HG02678 (cell line): Measurements from ENCODE around the gene EEA1.
"Not testable (repeated sequence)": the region's sequence is repeated elsewhere in the genome, so short reads cannot be mapped to it uniquely, and the experiment has no call there.

ENCODE experiments used
- ATAC-seq: cut with Tn5 transposase; IDR thresholded peaks from one replicate; pipeline ENCODE4 v1.9.1; 2021; ENCODE audit warnings: mild to moderate bottlenecking, moderate library complexity; ENCODE audit not compliant: unreplicated experiment

Gene EEA1

DNA sequence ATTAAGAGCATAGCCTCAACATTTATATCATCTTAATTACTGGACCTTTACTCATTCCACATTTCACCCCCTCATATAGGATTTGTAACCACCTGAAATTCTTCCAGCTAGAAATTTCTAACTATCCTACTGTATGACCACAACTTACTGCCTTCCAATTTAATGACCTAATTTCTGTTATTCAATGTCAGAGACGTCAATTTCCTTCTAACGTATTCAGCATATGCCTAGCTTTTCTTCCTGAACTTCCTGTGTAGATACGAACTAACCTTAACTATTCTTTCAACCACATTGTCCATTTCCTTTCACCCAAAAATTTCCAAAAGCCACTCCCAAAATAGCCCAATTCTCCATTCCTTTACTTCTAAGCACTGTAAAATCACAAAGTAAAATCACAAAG lies 108.0 kb downstream of the EEA1 start:
- no peak for ATAC-seq

DNA sequence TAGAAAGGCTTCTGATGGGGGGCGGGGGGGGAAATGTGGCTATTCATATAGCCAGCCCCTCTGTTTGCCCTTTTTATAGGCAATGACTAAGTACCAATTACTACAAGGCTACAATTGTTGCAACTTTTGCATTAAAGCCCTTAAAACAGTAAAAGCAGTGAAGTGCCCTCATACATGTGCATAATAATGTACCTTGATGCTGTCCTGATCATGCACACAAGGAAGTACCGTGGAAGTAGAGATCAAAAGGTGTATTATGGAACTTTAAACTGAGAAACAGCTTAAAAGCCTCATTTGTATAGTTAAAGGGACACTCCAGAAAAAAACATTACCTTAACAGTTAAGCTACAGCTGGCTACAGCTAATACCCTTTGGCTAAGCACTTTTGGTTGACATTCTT lies 114.5 kb downstream of the EEA1 start:
- no peak for ATAC-seq

DNA sequence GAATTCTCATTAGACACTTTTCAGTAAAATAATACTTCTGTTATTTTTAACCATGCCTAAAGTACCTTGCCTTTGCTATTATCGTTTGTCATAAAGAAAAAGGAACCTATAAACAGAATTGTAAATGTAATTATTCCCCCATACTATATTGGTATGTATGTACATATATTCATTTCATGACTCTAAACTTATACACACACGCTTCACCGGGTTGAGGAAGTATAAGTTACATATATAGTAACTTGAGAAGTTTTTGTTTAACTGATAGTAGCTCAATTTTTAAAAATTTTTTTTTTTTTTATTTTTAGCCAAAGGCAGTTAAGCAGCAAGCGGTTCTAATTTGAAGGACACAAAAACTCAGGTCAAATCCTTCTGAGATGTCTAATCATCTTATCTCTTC lies 118.7 kb downstream of the EEA1 start:
- ATAC-seq: peak; percentile 96

DNA sequence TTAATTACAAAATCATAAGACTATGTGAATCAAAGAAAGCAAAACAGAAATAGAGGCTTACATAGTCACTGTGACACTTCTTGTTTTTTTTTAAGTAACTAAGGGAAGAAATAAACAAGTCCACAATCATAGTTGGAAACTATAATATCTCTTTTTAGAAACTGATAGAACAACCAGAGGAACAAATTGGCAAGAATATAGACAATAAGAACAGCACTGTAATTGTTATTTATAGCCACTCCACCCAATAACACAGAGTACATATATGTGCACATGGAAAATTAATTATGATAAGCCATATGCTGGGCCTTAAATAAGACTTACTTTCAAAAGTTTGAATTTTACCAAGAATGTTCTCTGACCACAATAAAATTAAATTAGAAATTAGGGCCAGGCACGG lies 125.2 kb downstream of the EEA1 start:
- ATAC-seq: no peak

DNA sequence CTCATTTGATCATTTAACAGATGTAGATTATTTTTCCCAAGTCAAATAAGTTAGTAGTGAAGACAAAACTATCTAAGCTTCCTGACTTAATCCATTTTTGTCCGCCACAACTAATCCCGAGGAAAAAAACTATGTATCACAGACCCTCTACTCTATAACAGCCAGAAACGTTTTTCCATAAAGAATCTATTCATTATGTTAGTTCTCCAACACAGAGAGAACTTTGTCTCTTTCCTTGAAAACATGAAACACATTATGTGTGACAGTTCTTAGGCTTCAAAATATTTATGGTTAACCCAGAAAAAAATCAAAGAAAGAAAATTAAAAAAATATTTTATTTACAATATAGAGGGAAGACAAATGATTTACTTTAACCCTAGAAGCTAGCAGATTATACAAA lies 126.2 kb downstream of the EEA1 start:
- ATAC-seq: no peak

DNA sequence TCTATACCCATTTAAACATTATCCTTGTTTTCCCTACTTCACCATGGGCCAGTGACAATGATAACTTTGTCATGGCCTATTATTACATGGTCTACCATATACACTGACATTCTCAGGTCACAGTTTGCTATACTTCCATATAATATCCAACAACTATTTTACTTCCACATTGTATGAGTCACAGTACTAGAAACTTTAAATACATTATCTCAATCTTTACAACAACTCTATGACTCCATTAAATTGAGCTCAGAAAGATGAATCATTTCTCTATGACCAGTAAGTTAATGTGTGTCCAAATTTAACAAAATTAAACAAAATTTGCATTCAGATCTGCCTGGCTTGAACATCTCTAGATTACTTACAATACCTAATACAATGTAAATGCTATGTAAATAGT lies 132.4 kb downstream of the EEA1 start:
- no peak for ATAC-seq

DNA sequence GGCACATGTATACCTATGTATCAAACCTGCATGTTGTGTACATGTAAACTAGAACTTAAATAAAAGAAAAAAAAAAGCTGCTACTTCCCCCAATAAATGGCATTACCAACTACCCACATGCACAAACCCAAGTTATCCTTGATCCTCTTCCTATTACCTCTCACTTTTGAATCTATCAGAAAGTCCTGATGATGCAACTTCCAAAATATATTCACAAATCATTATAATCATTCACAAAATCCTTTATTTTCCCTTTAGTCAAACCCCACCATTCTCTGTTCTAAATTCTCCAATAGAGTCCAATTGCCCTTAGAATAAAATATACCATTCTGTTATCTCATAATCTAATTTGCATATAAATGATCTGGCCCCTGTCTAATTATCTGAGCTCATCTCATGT lies 134.3 kb downstream of the EEA1 start:
- no peak for ATAC-seq

DNA sequence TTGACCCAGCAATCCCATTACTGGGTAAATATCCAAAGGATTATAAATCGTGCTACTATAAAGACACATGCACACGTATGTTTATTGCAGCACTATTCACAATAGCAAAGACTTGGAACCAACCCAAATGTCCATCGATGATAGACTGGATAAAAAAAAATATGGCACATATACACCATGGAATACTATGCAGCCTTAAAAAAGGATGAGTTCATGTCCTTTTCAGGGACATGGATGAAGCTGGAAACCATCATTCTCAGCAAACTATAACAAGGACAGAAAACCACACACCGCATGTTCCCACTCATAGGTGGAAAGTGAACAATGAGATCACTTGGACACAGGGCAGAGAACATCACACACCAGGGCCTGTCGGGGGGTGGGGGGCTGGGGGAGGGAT lies 134.7 kb downstream of the EEA1 start:
- not testable (repeated sequence) for ATAC-seq

DNA sequence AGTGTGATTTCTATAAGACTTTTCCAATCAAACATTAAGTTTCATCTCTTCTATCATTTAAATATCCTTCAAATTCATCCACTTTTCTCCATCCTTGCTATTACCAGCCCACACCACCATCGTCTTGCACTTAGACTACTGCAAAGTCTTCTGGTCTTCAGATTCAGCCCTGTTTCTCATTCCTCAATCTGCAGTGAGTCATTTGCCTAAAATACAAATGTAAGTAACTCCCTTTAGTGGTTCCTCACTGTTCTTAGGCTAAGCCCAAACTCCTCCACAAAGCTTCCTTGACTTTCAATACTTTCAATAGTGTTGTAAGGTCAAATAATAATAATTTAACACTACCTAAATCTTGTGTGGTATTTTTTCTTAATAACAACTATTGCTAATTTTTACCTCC lies 143.1 kb downstream of the EEA1 start:
- no peak for ATAC-seq

DNA sequence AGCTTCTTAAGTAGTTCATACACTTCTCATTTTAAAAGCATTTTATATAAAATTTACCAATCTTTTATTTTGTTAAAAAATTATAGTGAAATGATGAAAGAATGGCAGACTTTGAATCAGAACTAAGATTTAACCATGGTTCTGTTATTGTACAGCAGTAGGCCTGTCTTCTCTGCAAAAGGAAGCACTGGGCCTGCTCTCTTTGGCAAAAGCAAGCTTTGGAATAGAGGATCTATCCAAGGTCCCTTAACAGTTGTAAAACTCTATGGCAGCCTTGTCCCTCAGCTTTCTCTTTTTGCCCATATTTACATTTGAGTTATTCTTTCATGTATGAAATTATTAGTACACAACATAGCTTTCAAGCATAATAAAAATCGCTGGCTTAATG lies 143.5 kb downstream of the EEA1 start:
- no peak for ATAC-seq

DNA sequence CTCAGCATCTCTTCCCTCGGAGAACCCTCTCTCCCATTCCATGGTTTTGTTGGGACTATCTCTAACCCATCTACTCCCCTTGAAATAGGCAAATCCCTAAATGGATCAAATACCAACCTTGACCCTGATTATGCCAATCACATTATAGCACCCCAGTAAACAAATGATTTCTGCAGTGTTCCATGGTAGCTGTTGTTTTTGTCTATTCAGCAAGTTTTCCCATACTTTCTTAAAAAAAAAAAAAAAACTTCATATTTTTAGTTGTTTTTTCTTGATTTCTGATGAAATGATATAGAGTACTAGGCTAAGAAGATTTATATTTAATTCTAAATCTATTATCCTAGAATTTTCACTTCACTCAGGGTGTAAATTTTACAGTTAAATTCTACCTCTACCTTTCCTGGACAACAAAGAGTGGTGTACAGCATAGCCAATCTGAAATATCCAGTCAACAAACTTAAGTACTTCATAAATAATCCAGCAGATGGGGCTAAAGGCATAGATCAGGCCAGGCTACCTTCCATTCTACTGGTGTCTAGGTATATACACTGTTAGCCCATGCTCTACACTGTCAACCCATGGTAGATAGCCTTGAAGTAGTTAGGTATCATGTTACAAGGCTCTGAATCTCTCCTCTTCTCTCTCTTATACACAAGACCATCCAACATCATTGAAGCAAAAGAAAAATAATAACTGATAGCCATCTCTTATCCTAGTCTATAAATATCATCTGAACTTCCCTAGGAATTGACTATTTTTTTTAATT lies 144.1 kb downstream of the EEA1 start:
- ATAC-seq: peak; percentile 98

DNA sequence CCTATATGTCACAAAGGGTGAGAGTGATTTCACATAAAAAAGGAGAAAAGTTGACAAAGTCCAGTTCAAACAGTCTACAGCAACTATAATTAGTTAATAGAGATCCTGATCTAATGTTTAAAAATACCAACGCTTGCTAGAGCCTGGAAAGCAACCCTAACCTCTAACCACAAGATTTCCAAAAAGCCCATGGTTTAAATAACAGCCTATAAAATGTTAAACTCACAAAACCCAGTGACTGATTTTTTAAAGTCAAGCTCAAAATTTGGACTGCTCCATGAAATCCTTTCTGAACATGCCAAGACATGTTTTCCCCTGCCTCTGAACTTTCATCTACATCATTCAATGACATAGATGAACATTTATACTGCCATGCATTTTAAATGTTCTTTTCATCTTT lies 144.7 kb downstream of the EEA1 start:
- ATAC-seq: no peak

DNA sequence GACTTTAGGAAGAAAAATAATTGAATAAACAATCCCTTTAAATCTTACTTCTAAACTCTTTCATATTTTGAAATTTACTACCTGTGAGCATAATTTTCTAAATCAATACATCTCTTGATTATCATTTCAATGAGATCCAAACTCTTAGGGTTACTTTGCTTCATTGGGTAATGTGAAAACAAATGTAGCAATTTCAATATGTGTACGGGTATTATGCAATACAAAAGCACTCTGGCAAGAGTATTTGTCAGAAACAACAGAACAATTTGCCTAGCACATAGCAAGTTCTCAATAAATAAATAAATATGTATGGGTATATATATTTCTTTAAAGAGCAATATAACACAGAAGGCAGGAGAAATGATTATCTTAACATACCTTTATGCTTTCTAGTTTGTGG lies 149.2 kb downstream of the EEA1 start:
- no peak for ATAC-seq

DNA sequence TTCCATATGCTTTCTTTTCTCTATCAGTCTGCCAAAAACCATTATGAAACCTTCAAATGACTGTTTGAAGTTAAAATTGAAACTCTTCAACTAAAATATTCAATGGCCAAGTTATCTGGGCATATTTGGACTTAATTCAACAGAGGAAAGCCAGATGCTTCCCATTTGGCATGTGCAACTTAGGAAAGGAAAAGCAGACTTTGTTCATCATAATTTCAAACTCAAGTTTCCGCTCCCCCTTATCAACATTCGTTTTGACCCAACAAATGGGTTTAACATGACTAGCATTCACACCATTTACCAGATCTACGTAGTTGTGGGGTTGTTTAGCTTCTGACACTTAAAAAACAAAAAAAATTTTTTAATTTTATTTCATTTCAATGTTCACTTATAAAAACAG lies 150.6 kb downstream of the EEA1 start:
- no peak for ATAC-seq

DNA sequence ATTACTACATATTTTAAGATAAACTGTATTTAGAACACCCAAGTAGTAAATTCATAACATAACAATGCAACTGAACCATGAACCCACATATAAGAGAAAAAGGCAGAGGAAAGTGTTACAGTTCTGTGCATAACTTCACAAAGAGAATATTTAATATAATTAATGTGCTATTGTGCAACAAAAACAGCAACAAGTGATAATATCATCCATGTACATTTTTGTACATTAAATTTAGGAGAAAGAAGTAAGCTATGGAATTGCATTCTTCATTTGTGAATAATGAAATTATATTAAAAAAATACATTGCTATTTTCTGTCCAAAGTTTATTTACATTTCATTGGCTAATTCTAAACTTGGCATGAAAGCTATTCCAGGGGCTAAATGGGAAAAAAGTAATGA lies 153.7 kb downstream of the EEA1 start:
- ATAC-seq: no peak

DNA sequence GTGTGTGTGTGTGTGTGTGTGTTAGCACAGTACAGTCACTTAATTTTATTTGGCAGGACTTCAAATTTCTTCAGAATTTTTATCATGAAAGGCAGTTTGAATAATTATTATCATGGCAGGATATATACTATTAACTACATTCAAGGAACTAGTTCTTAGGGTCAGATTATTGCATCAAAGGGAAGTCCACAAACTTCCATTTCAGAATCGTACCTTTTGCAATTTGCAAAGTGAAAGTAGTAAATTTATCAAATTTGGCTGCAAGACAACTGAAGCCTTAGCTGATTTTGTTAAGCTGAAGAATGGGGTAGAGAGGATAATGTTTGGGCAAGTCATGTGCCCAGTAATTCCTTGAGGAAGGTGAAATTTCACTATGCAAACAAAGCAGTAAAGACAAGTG lies 158.1 kb downstream of the EEA1 start:
- no peak for ATAC-seq

DNA sequence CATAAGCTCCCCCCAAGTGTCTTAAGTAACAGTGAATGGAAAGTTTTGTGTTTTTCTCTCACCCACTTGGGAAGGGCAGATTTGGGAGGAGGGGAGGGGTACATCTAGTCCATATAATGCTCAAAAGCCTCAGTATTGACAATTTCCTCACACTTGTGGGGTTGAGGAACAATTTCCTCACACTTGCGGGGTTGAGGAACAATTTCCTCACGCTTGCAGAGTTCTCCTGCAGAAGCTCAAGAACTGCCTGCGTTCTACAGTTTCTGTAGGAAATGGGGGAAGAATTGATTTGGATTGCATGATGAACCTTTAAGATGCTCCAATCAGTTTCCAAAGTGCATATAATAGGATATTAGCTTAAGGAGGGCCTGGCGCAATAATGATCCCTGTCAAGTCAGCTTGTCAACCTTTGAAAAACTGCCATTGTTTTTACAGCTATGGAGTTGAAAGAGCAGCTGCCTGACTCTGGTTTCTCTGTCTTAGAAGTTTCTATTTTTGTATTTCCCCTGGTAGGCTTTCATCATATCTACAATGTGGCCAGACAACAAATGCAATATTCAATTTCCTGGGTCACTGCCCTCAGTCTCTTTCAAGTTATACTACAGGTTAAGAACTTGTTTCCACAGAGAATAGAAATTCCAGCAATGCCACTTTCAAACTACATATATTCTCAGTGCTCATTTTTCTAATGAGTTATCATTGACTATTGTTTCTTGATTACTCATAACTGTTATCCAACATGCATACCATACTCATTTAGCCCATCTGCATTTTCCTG lies 159.8 kb downstream of the EEA1 start:
- peak; percentile 88 for ATAC-seq

DNA sequence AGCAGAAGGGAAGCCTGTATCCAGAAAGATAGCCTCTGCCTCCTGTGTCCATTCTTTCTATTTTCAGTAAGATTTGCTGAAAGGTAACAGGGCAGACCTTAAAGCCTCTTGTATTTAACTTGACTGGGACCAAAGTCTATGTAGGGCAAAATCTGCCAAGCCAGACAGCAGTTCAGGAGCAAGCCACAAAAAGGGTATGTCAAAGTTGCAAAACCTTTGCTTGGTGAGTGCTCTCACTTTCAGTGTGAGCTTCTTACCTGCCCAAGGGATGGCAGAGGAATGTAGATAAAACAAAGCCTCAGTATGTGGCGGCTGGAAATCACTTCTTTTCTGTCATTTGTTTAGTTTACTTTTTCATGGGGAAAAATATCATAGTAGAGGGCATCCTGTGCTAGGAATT lies 163.2 kb downstream of the EEA1 start:
- ATAC-seq: no peak

DNA sequence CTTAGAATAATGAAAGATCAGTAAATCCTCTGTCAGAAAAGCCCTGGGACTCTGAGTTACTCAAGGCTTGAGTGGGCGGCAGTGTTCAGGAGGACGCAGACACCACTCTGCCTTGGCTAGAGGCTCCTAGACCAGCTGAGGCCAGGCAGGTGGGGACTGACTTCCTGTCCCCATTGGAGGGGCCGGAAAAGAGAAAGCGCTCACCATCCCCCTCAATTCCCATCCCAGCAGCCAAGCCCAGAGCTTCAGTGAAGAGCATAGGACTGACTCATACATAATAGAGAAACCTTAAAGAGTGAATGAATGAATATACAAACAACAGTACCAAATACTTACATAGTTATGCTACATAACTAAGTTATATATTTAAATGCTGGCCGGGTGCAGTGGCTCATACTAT lies 164.3 kb downstream of the EEA1 start:
- ATAC-seq: no peak

DNA sequence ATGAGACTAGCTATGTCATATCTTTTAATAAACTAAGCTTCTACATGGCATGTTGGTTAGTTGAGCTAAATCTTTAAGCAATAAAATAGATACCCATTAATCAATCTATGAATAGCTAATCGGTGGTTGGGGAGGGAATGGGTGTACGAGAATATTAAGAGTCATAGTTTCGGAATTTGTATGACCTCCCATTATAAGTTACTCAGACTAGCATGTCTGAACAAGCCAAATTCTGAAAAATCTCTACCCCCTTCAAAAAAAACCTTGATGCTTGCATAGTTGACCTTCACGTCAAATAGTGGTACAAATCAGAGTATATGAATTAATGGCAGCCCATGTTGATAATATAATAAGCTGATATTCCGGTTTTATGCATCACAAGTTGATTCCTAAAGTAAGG lies 166.3 kb downstream of the EEA1 start:
- ATAC-seq: no peak

DNA sequence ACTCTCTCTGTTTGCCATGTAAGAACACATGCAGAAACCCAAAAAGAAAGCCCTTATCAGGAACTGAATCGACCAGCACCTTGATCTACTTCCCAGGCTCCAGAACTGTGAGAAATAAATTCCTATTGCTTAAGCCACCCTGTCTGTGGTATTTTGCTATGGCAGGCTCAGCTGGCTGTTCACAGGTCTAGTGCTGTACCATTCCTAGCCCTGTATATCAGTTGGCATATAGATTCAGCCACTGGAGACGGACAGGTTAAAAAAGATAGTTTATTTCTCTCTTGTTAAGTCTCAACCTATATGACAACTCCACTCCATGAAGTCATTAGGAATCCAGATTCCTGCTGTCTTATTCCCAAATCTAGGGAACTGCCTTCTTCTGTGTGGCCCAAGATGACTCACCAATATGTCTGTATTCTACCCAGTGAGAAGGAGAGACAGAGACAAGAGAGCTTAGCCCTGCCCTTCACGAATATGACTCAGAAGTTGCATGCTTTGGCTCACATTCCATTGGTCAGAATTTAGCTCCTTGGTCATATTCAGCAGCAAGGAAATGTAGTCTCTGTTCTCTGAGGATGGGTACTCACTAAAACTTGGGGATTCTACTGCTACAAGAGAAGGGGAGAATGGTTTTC lies 169.3 kb downstream of the EEA1 start:
- no peak for ATAC-seq

DNA sequence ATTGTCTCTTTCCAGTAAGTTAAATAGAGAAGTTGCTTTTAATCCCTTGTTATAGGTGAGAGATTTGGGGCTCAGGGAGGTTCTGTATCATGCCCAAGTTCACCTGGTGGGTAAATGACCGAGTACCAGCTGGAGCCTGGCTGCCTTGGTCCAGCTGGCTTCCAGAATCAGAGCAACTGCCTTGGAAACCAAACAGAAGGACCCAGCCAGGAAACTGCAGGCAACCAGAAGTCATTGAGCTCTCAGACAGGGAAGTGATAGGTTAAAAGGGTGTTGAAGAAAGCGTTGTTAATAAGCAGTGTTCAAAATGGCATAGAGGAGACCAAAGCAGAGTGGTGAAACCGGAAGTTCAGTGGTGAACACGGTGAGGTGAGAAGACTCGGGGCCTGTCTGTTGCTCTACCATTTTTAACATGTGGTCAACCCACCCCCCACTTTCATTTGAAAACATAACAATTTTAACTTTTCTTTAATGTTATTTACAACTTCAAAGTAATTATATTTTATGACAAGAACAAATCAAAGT lies 171.4 kb downstream of the EEA1 start:
- no peak for ATAC-seq
